HG03025 (cell line): Measurements from ENCODE around the gene DZIP1.

Source experiments
- ATAC-seq: cut with Tn5 transposase; IDR thresholded peaks from one replicate; pipeline ENCODE4 v1.9.1; 2021; ENCODE audit warnings: mild to moderate bottlenecking, moderate library complexity; ENCODE audit not compliant: unreplicated experiment, low FRiP score

DZIP1 gene

DNA sequence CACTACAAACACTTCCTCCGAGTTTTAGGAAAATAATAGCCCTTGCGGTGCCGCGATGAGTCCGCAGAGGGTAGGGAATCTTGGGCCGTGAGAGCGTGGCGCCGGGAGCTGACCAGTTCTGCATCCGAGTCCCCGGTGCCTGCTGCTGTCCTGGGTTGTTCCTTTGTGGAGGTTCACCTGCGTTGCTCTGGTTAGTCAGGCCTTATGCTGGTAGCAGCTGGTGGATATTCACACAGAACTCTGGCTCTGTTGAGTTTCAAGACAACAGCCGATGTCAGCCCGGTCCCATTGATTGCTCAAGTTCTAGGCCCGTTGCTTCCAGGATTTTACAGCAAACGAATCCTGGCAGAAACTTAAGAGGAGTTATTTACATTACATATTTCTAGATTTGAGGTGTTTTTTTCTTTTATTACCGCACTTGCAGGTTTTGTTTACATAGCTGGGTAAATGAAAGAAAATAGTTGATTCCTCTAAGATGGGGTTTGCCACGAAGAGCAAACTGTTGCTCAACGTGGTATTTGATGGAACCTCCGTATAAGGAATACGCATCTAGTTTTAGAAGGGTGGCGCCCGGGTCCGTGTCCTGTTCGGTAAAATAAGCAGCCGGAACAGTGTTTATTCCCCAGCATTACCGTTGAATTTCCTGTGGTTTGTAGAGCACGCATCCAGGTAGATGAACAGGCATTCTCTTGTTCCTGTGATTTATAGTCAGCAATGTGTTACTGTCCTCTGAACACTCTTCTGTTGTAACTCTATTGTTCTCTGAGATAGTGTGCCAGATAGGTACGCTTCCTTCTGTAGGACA is 90.7 kb downstream of the DZIP1 start:
- no peak for ATAC-seq

DNA sequence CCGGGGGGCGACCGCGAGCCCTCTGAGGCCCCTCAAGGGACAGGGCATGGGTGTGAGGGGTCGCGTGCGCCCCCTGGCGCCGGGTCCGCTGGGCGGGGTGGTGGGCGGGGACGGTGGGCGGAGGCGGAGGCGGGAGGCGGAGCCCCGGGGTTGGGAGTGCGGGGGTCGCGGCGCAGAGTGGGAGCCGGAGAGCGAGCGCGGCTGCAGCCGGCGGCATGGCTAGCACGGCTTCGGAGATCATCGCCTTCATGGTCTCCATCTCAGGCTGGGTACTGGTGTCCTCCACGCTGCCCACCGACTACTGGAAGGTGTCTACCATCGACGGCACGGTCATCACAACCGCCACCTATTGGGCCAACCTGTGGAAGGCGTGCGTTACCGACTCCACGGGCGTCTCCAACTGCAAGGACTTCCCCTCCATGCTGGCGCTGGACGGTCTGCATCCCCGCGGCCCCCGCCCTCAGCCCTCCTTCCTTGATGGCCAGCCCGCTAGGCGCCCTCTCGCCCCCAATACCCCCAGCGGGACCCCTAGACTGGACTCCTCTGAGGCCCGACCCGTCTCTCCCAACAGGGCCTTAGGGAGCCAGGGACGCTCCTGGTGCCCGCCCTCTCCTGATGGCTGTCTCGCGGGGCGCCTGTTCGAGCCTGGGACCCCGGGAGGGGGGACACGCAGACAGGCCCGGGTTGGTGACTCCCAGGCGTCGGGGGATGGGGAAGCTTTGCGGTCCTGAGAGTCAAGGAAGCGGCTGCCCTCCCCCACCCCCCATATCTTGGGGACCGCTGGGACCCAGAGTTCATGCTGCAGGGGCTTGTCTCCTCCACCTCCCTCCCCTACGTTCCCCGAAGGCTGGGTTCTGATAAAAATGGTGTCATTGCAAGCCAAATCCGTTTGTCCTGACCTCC is 91.7 kb downstream of the DZIP1 start, which contains the start of gene CLDN10:
Gene CLDN10, plus strand, starts transcription at position 182 of the 903 bp plus-strand sequence. Its CDS starts 34 bp downstream, at position 216.
- no peak for ATAC-seq

DNA sequence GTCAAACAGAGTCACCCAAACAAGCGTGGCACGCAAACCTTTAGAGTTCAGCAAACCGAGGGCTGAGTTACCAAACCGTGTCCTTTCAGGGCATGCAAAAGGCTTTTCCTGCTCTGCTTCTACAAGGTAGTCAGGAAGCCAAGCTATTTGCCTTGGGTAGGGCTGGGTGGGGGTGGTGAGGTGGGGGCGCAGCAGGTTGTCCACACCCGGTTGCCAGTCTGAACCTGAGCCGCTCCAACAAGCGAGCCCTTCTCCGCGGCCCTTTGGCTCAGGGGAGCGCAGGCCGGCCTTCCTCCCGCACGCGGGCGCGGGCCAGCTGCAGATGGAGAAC is 92.3 kb downstream of the DZIP1 start:
- no peak for ATAC-seq

DNA sequence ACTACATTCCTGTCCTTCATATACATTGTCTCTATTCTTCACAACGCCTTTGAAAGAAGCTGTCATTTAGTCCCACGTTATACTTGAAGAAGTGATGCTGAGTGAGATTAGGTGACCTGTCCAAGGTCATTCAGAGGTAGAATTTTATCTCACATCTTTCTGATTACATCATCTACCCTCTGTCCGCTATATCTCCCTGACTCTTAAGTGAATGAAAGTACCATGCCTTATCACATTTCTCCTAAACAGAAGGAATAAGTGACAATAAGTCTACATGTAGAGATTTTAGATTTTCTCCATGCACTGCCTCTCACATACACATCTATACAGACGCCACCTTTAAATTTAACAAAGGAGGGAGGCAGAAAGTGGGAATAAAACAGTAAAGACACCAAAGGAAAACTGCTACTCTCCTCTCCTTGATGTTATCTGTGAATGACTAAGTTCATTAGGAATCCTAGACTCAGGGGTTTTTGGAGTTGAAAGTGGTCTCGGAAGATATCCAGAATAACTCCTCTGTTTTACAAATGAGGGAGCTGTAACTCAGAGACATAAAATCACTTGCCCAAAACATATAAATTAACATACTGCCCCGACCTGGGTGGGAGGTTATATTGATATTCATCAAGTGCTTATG is 96.9 kb downstream of the DZIP1 start:
- no peak for ATAC-seq

DNA sequence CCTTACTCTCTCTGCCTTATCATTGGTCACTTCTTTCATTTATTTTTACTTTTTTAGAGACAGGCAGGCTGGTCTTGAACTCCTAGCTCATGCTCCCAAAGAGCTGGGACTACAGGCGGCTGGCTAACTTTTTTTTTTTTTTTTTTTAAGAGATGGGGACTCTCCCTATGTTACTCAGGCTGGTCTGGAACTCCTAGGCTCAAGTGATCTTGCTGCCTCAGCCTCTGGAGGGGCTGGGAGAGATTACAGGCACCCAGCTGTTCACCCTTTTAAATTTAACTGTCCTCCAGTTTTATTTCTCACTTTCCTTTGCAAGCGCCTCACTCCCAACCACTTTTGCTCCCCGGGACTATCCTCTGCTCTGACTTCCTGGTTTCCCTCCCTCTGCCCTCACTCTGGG is 97.6 kb downstream of the DZIP1 start:
- no peak for ATAC-seq

DNA sequence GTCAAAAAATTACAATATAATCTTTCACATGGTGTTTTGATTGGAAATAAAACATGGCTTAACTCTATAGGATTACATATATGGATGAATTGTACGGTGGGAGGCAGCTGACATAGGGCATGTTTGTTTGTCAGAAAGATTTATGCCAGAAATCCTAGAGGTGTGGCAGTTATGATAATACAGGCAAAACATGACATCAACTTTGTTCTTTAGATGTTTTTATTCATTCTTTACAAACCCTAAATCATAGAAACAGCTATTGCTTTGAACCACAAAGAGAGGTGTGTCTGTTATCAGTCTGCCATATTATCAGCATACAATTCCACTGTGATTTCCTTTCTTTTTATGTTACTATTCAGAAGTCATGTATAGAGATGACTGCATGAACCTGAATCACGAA is 100.2 kb downstream of the DZIP1 start:
- no peak for ATAC-seq

DNA sequence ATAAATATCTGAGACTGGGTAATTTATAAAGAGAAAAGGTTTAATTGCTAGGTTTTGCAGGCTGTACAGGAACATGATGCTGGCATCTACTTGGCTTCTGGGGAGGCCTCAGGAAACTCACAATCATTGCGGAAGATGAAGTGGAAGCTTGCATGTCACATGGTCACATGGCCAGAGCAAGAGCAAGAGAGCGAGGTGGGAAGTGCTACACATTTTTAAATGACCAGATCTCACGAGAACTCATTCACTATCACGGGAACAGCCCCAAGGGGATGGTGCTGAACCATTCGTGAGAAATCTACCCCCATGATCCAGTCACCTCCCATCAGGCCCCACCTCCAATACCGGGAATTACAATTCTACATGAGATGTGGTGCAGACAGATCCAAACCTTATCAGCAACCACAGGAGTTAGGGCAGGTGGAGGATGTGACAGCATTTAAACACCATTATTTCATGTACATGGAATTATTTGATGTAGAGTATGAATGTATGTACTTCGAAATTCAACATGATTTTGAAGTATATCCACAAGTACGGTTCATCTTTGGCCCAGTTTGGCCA is 102.5 kb downstream of the DZIP1 start:
- ATAC-seq, result no peak

DNA sequence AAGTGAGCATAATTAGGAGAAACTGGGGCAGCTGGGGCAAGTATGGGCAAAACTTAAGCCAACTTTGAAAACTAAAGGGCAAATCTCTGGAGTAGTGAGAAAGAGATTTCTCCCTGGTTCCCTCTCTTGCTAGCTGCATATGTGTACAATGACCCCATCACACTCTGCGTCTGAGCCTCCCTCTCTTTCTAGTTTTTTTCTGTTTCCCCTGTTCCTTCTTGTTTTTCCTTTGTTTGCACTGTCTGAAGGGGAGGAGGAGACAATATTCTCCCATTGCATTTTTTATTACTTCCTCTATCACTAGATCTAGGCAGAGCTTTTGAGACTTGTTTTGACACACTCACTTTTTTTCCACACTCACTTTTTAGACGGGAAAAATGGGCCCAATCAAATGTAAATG is 103.2 kb downstream of the DZIP1 start:
- no peak for ATAC-seq

DNA sequence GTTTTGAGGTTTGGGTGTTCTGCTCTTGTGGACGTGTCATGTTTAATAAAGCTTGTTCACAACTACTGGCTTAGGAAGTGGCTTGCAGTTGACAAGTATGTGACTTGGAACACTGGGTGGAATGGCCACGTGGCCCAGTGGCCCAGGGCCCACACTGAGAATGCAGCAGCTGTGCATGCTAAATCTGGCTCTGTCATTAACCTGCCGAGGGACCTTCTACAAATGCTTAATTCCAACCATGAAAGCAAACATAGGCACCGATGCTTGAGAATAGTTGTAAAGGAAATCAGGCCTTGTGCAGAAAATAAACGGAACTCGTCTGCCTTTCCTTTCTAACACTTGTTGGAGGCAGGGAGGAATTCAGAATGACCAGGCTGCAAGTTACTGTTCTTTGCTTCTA is 103.6 kb downstream of the DZIP1 start:
- no peak for ATAC-seq

DNA sequence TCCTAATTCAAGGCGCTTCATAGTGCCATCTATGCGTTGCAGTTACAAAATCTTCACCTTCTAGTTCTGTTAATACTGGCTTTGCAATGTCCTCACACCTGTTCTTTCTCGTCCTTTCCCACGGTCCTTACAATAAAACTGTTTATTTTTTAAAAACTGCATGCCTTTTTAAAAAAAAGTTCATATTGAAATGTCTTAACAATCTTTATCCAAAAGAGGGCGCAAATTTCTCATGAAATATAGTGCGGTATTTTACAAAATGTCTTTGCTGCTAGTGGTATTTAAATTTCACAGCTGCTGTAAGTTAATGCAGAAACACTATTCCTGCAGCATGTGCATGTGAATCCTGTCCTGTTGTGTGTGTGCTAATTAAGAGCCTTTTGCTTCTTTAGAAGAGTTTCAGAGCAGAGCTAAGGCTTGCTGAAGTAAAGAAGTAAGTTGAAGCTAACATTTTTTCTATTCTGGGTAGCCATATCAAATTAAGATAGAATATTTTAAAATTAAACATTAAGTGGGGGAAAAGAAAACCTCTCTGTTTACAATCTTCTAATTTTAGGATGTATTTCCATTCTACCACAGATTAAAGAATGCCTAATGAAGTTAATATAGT is 107.8 kb downstream of the DZIP1 start:
- no peak for ATAC-seq

DNA sequence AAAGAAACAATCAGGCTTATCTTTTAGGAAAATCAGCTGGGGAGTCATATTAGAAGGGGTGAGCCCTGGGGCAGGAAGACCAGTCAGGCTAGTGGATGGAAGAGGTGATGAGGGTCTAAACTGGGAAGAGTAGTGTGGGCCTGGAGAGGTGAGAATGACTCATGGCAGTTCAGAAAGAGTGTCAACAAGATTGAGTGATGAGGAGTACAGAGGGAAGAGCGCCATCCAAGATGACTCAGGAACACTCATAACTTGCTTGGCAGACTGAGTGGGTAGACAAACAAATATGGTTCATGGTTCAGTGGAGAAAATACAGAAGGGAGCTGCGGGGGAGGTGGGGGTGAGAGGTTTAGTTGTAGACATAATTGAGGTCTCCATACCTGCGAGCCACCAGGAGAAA is 109.3 kb downstream of the DZIP1 start:
- ATAC-seq, result no peak

DNA sequence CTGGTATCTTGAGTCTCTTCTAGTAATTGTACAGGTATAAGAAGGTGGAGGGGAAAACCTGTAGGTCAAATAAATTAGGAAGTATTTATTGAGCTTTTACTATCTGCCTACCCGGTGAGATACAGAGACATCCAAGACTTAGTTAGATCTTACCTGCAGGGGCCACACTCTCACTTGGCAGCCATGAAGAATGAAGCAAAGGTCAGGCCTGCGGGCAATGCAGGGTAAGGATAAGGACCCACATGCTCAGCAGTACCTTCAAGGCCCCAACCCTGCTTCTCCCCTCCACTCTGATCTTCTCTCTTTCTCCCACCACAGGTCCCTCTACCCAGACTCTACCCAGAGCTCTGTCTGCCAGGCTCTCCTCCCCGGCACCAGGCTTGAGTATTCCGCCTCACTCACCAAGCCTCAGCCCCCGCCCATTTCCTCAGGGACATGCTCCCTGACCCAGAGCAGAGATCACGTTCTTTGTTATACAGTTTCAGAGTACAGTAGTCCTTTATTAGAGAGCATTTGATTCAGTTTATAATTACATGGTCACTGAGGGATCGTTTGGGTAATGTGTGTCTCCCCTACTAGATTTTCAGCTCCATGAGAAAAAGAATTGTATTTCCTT is 110.9 kb downstream of the DZIP1 start:
- no peak for ATAC-seq

DNA sequence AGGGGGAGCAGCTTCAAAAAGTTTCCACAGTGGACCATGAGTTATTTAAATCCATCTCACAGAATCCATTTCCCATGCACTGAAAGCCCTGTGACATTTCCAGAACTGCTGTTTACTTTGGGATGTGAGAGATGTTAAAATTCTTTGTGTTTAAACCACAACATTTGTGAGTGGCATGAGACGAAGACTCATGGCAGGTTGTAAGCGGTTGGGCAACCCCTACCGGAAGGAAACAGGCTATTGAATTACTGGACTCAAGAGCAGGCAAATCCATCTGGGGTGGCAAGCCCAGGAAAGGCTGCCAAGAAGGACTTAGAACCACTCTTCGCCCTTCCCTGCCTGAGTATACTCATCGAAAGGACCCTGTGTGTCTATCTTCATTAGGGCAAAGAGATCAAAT is 114.3 kb downstream of the DZIP1 start:
- no peak for ATAC-seq
